Iris pigment epithelial cell (primary cell): ENCODE results near the gene ULBP1.
"Not testable (repeated sequence)": the region's sequence is repeated elsewhere in the genome, so short reads cannot be mapped to it uniquely, and the experiment has no call there.

Experiments
- DNase-seq: peaks from one replicate; pipeline ENCODE4 v3.0.0-alpha.2; 2011; ENCODE audit warnings: low read depth

Gene ULBP1, protein sequence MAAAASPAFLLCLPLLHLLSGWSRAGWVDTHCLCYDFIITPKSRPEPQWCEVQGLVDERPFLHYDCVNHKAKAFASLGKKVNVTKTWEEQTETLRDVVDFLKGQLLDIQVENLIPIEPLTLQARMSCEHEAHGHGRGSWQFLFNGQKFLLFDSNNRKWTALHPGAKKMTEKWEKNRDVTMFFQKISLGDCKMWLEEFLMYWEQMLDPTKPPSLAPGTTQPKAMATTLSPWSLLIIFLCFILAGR

DNA sequence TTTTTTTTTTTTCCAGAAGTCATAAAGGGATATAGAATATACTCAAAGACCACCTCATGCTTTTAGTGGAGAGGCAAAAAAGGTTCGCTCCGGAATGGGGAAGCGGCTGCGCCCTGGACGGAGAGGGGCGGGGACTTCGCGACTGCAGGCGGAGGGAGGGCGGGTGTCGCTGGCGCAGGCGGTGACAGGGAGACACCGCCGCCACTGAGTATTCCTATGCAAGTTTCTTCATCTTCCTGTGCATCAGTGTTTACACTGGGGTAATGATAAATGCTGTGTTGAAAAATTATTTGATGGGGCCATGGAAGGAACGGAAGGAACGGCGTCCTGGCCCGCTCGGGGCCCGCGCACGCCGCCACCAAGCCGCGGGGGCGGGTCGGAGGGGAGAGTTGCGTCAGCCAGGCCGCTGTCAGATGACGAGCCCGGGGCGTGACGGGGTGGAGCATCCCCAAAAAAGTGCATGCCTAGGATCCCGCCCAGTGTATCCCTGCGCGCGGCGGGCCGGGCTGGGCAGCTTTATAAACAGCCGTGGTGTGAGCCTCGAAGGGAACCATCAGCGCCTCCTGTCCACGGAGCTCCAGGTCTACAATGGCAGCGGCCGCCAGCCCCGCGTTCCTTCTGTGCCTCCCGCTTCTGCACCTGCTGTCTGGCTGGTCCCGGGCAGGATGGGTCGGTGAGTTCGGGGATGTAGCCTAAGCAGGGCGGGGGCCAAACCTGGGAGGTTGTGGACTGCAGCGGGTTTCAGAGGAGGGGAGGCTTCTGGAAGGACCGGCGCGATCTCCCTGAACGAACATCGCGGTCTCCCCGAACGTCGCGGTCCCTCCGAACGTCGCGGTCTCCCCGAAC is at the start of gene ULBP1:
Gene ULBP1, plus strand, starts transcription at position 482 of the 846 bp plus-strand sequence. Its CDS starts 107 bp downstream, at position 589.
- peak; percentile 67 for DNase-seq

DNA sequence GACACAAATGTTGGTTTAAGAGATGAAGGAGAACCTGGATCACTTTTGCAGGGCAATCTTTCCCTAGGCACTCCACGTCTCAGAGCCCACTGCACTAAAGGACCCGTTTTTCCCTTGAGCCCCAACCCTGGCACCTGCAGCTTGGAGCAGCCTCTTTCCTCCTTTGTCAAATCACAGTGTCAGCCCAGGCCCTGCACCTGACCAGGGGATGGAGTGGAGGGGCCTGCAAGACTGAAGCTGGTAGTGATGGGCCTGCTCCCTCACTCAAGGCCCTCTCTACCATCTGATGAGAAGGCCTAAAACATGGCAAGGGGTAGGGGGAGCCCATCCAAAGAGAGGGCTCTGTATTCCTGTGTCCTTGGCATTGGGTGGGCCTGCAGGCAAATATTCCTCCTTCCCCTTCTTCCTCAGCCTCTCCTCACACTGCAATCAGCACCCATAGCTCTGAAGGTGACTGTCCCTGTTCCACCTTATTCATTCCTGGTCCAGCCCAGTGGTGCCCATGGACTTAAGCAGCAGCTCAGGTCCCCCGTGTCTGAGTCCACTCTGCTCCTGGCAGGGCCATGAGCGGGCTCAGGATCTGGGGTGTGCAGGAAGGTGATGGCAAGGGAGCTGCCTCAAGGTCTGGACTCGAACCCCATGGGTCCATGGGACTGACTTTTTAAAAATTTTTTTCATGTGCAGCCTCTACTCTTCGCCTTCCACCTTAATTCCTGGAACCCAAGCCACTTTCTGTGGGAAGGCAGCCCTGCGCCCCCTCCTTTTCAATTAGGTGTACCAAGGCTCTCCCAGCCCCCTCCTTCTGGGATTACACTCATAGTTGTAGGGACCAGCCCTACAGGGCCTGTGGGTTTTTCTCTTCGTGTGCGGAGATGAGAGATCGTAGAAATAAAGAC is 47.5 kb upstream of the ULBP1 start:
- DNase-seq = no peak

DNA sequence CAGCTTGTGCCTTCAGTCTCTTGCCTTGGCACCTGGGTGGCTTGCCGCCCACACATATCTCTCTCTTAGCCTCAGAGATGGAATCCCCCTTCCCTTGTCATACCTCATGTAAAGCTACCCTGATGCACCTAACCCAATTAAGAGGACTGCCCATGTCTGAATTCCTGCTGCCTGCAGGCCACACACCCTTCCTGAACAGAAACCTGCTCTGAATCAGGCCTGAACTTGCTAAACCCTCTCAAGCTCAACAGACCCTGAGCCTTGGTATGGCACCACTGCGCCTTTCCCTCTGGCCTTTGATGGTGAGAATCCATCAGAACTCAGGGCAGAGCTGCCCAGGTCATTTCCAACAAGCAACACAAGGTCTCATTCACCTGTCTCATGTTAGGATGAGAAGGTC is 46.1 kb upstream of the ULBP1 start:
- DNase-seq = no peak

DNA sequence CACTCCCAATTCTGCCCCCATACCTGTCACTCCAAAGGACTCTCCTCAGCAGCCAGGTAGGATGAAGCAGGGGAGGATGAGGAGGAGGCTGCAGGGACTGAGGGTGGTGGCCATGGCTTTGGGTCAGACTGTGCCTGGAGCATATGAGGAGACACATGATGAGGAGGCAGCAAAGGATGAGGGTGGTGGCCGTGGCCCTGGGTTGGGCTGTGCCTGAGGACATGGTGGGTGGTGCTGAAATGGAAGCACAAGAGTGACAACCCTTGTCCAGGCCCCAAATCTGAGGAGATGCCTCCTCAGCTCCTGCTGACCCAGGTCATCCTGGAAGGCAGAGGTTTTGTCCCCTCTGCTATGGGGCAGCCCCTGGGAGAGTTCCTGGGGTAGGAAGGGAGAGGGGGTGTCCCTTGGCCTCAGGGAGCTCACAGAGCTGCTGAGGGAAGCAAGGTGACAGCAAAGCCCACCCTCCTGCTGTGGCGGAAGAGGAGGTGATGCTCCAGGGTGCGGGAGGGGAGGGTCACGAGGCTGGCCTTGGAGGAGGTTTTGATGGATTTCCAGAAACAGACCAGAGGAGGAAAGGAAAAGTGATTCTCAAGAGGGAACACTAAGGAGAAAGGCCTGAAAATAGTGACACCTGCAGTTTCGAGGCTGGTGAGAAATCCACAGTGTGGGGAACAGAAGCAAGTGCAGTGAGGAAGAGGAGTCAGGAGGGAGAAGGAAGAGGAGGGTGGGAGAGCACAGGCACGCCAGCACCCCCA is 45.4 kb upstream of the ULBP1 start:
- no peak for DNase-seq

DNA sequence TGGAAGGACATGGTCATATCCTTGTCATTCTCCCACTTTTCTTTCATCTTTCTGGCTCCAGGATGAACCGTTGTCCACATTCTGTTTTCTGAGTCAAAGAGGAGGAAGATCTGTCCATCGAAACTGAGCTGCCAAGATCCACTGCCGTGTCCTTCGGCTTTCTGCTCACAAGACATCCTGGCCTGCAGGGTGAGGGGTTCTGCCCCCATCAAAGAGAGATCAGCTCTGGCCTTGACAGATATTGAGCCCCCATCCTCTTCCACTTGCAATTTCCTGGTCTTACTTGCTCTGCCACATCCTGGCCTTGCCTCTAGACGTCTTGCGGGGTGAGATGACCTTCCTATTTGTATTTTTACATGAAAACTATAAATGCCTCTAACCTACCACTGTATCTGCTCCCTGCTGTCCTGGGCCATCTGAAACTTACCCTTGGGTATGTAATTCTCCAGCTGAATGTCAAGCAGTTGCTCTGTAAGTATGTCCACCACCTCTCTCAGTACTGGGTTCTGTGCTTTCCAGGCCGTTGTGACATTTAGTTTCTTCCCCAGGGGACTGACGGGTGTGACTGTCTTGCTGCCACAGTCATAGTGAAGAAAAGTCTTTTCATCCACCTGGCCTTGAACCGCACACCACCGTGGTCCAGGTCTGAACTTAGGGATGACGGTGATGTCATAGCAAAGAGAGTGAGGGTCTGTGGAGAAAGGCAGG is 44.5 kb upstream of the ULBP1 start:
- not testable (repeated sequence) for DNase-seq

DNA sequence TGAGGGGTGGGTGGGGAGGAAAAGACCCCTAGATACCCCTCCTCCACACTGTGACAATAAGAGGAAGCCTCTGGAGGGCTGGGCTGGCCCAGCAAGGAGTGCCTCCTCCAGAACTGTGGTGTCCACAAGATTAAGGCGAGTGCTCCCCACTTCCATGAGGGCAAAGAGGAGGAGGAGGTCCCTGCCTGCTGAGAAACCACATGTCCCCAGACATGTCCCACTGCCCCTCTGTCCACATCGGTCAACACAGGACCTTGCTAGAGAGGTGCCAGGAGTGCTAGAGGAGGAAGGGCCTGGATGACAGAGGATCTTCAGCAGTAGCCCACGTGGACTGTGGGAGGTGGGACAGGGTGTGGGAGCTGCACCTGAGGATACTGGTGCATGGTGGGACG is 43.9 kb upstream of the ULBP1 start:
- no peak for DNase-seq

DNA sequence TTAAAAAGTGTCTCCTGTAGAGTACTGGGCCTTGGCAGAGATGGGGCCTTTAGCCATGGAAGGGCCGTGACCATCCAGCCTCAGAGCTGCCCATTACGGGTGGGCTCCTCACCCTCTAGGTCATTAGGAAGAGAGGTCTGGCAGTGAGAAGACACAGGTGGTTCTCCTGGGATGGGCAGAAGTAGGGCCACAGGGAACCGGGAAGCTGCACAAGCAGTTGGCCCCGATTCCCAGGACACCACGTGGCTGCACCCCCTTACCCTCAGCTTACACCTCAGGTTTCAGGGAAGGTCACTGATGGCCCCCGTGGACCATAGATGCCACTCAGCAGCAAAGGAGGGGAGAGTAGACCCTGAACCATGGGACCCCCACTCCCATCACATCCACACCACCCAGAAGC is 42.4 kb upstream of the ULBP1 start:
- no peak for DNase-seq

DNA sequence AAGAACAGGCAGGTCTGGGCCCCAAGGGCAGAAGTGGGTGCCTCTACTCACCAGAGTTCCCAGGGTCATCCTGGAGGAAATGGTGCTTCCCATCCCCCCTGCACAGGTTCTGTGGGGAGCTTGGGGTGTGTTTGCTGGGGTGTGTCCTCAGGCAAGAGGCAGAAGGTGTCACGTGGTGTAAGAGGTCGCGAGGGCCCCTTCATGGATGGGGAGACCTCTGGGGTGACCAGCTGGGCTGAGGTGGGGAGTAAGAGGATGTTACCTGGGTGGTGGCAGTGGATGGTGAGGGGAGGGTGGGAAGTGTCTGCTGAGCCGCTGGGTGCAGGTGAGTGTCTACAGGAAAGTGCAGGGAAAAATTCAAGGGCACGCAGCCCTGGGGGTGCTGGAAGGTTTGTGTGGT is 41.7 kb upstream of the ULBP1 start:
- not testable (repeated sequence) for DNase-seq

DNA sequence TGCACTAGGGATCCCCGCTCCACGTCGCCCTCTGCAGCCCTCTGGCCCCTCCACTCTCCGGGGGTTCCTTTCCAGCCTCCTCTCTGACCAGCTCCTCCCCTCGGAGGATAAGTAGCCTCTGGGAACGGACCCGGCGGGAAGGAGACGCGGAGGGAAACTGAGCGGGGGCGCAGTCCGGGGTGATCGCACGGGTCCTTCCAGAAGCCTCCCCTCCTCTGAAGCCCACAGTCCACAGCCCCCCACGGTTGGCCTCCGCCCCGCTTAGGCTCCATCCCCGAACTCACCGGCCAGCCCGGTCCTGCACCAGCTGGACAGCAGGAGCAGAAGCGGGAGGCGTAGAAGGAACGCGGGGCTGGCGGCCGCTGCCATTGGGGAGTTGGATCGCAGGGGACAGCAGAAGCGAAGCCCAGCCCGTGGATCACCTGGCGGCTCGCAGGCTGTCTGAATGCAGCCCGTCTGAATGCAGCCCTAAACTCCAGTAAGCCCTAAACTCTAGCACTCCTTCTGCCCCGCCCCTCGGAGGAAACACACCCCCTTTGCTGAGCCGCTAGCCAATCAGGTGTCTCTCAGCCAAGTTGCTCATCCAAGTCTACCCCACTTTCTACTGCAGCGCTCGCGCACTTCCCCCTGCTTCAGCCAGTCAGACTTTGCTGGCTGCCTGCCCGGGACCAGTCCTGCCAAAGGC is 41.0 kb upstream of the ULBP1 start, which contains the start of gene RAET1G:
Gene RAET1G, minus strand, starts transcription at position 480 of the 685 bp plus-strand sequence. Its CDS starts 111 bp downstream, at position 369.
- DNase-seq = peak; percentile 97

DNA sequence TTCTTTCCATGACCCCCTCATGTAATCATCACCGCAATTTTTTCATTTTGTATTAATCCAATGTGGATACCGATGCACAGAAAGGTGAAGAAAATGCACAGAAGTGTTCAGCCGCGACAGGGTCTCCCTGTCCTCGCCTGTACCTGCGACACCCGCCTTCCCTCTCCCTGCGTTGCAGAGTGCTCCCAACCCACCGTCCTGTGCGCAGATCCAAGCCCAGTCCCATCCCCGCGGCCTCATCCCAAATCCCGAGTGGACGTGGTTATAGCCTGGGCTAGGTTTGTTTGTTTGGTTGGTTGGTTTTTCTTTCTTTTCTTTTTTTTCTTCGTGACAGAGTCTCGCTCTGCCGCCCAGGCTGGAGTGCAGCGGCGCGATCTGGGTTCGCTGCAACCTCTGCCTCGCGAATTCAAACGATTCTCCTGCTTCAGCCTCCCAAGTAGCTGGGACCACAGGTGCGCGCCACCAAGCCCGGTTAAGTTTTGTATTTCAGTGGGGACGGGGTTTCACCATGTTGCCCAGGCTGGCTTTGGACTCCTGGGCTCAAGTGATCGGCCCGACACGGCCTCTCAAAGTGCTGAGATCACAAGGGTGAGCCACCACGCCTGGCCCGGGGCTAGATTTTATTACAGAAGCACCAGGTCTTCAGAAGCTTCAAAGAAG is 40.3 kb upstream of the ULBP1 start:
- no peak for DNase-seq

DNA sequence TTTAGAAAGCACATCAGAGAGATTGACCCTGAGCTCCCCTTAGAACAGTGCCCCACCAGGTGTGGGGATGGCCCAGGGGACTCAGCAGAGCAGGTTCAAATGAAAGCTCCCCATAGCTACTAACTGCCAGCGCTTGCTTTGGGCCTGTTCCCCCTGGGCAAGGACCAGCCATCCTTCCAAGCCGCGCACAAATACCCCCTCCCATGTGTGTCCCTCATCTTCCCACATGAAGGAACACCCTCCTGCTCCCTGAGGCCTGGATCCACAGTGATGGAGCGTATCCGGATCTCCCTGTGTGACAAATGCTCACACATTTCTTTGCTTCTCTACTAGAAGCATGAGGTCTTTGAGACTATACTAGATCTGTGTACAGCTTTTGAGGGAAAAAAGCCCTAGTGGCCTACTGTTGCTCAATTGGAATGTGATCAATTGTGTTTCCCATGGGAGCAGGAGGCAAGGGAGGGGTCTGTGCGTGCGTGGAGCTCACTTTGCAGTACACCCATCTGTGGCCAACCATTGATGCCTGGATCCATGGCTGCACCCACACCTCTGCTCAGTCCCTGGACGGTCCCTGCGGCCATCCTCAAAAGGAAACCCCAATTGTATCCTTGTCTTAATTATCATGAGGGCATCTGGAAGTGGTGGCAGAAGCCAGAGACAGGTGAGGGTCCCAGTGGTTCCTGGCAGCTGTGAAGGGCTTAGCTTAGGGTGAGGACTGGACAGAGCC is 39.4 kb upstream of the ULBP1 start:
- DNase-seq = no peak

DNA sequence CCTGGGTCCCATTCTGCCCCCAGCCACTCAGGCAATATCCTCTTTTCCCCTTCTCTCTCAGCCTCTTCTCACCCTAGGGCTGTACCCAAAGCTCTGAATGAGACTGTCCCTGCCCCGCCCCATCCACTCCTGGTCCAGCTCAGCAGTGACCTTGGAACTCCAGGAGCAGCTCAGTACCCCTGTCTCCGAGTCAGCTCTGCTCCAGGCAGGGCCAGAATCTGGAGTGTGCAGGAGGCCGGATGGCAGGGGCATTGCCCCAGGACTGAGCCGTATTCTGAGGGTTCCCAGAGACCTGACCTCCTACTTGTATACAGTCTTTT is 38.9 kb upstream of the ULBP1 start:
- no peak for DNase-seq

DNA sequence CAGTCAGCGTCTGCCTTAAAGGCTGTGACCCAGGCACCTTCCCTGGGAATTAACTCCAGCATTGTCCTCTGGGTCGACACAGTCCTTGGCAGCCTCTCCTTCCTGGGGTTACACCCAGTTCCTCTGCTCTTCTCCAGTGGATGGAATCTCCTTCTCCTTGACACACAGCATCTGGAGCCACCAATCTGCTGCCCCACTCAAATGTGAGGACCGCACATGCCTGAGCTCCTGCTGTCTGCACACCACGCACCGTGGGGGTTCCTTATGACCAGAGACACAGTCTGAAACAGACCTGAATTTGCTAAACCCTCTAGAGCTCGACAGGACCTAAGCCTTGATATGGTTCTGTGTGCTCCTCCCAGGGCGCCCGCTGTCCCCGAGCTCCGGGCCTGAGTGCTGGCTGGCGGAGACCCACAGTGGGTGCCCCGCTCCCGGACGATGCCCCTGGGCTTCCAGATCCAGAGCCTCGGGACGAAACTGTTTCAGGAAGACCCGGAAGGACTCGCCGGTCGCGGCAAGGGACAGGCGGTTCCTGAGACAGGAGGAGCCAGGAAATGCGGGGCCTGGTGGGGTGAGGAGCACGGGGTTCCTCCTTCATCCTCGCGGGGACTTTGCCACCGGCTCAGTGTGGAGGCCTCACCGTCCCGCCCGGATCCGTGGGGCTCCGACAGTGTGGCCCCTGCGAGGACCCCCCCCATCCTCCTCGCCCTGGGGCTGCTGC is 38.3 kb upstream of the ULBP1 start:
- peak; percentile 29 for DNase-seq

DNA sequence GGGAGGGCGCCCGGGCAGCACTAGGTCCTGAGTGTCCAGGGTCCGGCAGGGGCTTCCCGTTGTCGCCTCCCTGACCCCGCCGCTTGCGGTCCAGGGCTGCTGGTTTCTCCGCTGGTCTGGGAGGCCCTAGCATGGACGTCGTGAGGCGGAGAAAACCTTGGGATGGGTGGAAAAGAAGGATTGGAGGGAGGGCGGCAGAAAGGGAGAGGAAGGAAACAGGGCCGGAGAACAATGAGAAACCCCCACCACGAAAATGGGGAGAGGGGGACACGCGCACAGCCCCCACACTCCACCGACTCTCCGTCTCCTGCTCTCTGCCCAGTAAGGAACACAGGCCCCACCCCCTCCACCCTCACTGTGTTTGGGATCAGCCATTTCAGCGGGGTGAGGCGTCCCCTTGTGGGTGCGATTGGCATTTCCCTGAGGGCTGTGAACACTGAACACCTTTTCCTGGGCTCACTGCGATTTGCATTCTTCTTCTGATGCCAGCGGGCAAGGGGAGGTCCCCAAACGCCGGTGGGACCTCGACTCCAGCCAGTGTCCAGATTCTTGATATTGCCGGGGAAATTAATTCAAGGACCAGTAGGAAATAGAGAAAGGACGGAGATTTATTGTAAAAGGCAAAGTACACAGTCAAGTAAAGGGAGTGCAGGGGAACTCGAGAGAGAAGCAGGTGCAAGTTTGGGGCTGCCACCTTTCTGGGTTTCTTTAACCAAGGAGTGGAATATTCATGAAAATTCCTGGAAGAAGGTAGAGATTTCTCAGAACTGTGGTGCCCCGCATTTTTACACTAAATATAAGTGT is 37.6 kb upstream of the ULBP1 start:
- peak; percentile 71 for DNase-seq

DNA sequence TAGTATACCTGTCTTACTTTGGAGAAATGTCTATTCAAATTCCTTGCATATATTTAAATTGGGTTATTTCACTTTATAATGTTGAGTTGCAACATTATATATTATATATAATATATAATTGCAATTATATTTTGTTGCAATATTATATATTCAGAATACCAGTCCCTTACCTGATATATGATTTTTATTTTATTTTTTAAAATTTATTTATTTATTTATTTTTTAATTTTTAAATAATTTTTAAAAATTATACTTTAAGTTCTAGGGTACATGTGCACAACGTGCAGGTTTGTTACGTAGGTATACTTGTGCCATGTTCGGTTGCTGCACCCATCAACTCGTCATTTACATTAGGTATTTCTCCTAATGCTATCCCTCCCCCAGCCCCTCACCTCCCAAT is 36.7 kb upstream of the ULBP1 start:
- not testable (repeated sequence) for DNase-seq

DNA sequence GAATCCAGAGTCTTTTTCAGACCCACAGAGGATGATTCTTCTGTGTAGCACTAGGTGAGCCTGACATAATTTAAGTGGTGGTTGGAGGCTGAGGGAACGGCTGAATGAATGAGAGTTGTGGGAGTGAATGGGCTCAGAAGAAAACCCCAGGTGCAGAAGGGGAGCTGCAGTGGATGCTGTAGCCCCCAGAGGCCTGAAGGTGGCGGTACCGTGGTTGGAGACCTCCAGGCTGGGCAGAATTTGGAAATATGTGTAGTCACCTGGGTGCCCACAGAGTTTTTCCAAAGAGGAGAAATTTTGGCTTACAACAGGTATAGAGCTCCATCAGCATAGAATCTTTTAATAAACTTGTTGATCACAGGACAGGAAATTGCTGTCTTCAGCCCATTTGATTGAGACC is 34.3 kb upstream of the ULBP1 start:
- no peak for DNase-seq

DNA sequence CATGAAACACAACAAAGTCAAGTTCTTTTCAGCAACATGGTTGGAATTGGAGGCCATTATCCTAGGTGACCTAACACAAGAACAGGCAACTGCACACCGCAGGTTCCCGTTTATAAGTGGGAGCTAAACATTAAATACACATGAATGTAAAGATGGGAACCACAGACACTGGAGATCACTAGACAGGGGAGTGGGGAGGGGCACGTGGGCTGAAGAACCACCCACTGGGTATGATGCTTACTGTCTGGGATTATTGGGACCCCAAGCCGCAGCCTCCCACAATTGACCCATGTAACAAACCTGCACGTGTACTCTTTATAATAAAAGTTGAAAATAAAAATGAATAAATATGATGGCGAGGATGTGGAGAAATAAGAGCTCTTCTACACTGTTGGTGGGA is 32.2 kb upstream of the ULBP1 start:
- DNase-seq = no peak

DNA sequence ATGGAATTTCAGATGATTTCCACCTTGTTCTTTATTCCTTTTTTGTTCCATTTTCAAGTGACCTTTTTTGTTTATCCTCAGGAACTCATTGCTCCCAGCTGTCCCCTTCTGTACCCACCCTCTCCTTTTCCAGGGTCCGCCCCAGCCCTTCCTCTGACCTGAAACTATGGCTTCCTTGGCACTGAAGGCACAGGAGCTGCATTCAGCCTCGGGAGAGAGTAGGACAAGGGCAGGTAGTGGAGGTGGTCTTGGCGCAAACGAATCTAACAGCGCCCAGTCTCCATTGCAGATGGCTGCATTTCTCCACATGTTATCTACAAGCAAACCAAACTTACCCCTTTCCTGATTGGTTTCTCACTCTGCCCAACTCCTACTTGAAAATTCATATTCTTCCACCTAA is 30.7 kb upstream of the ULBP1 start:
- no peak for DNase-seq
